Peyer's patch (tissue), 4 donors: Measurements from ENCODE around the gene JAK1.

Experiments
- POLR2A ChIP-seq, 2 donors: fragments of 450-650 bp; IDR thresholded peaks; one replicate each; pipeline ENCODE4 v1.5.1; 2017; ENCODE audit warnings: antibody characterized with exemption in 2 of 2, mild to moderate bottlenecking in 2 of 2, moderate library complexity in 2 of 2
- TF ChIP-seq, protein P1 (sequence below), 6 experiments: fragments of 450-650 bp in 4 of 6; fragments of 200-600 bp in 2 of 6; sonication (generic) in 1 of 6; IDR thresholded peaks; one replicate each; pipeline ENCODE4 v1.5.1; 2017 to 2019; ENCODE audit warnings: antibody characterized with exemption in 6 of 6, mild to moderate bottlenecking in 3 of 6, moderate library complexity in 1 of 6

DNA sequence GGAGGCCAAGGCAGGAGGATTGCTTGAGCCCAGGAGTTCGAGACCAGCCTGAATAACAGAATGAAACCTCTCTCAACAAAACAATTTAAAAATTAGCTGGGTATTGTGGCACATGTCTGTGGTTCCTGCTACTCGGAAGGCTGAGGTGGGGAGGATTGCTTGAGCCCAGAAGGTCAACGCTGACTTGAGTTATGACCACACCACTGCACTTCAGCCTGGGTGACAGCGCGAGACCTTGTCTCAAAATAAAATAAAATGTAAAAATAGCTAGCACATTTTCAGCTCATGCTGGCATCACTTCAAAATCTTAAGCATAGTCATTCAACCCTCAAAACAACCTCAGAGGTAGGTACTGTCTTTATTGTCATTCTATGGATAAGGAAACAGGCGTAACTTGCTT, 6.4 kb downstream of the JAK1 start:
- TF ChIP-seq, protein P1, sequence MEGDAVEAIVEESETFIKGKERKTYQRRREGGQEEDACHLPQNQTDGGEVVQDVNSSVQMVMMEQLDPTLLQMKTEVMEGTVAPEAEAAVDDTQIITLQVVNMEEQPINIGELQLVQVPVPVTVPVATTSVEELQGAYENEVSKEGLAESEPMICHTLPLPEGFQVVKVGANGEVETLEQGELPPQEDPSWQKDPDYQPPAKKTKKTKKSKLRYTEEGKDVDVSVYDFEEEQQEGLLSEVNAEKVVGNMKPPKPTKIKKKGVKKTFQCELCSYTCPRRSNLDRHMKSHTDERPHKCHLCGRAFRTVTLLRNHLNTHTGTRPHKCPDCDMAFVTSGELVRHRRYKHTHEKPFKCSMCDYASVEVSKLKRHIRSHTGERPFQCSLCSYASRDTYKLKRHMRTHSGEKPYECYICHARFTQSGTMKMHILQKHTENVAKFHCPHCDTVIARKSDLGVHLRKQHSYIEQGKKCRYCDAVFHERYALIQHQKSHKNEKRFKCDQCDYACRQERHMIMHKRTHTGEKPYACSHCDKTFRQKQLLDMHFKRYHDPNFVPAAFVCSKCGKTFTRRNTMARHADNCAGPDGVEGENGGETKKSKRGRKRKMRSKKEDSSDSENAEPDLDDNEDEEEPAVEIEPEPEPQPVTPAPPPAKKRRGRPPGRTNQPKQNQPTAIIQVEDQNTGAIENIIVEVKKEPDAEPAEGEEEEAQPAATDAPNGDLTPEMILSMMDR (IDR thresholded peaks at IDR 0.05), result no peak
- no peak for TF ChIP-seq POLR2A (IDR thresholded peaks at IDR 0.05)
